Neural crest cell (in vitro differentiated cells): ENCODE results near the gene FAM217B. TPM values are rescaled to one million over a fixed set of nuclear protein-coding genes. Genes with fewer than 3 reads are reported as not detected.
A peak's percentile ranks its signal among the peaks of the same experiment; 100 is the strongest.

Experiments used
- DNase-seq: peaks from one replicate; pipeline ENCODE4 v3.0.0; 2021; ENCODE audit warnings: low read depth, mixed read lengths, low spot score
- H3K27ac Mint-ChIP-seq: one replicate; pipeline ENCODE4 v1.8.0; 2021; ENCODE audit warnings: mild to moderate bottlenecking, mixed read lengths; ENCODE audit not compliant: unreplicated experiment
- H3K27me3 Mint-ChIP-seq: 2 replicates; pipeline ENCODE4 v1.8.0; 2021; ENCODE audit warnings: low read depth, mild to moderate bottlenecking, mixed read lengths
- H3K36me3 Mint-ChIP-seq: 2 replicates; pipeline ENCODE4 v1.8.0; 2021; ENCODE audit warnings: low read depth, mild to moderate bottlenecking, mixed read lengths
- H3K4me1 Mint-ChIP-seq: 2 replicates; pipeline ENCODE4 v1.8.0; 2021; ENCODE audit warnings: mixed read lengths
- H3K4me3 Mint-ChIP-seq: one replicate; pipeline ENCODE4 v1.8.0; 2021; ENCODE audit warnings: mild to moderate bottlenecking, mixed read lengths
- H3K9me3 Mint-ChIP-seq: 2 replicates; pipeline ENCODE4 v1.8.0; 2021; ENCODE audit warnings: mixed read lengths
- CTCF ChIP-seq: fragments of 200-600 bp; sonication (generic); conservative IDR thresholded peaks from 2 replicates; pipeline ENCODE4 v1.5.0; 2021; ENCODE audit warnings: antibody characterized with exemption, mild to moderate bottlenecking
- long read RNA-seq: library from polyadenylated mRNA; unstranded; transcript quantifications from one replicate; pipeline ENCODE4 v2.0.0, GENCODE V29; 2020
- total RNA-seq: library from RNA; stranded (reverse); gene quantifications from 2 replicates; pipeline ENCODE4 v1.2.1, GENCODE V29; 2021

The FAM217B gene
- total RNA-seq: 47.9 and 49.9 TPM in 2 replicates
- long read RNA-seq, full-length matches to known transcripts: 15 of 30 reads
- long read RNA-seq, partial matches to known transcripts: 6 of 30 reads
- long read RNA-seq, other reads (novel, unspliced or antisense): 9 of 30 reads

- Mint-ChIP-seq H3K9me3 (no peaks in the 10 kb centered on the region), H3K4me1 (peaks cover 55% of the 10 kb centered on the region), H3K27me3 (no peaks in the 10 kb centered on the region), H3K4me3 (peak within 1 kb of the TSS; percentile 98), H3K36me3 (peaks cover 5% of the 10 kb centered on the region), H3K27ac (peak within 1 kb of the TSS; percentile 99)
- TF ChIP-seq CTCF: peak; percentile 29
- DNase-seq: peak; percentile 89
These were observed at the start of gene FAM217B, which contains the start of gene PPP1R3D for GRCh38 chr20:59940129-59940955. Gene FAM217B, plus strand, starts transcription at chr20:59940389. Its CDS starts 3,555 bp downstream, at chr20:59943944. Gene PPP1R3D, minus strand, starts transcription at chr20:59940305. Its CDS starts 374 bp downstream, at chr20:59939931.

- H3K4me1 Mint-ChIP-seq: no peaks in the 10 kb centered on the region
- no peak overlapping the region for H3K4me3 Mint-ChIP-seq
- peaks cover 7% of the 10 kb centered on the region for H3K36me3 Mint-ChIP-seq
- peaks cover 4% of the 10 kb centered on the region for H3K9me3 Mint-ChIP-seq
- TF ChIP-seq CTCF: no peak
- no peak for DNase-seq
- H3K27ac Mint-ChIP-seq: no peak overlapping the region
- peaks cover 14% of the 10 kb centered on the region for H3K27me3 Mint-ChIP-seq
These were observed 48.6 kb upstream of the FAM217B start for GRCh38 chr20:59891581-59891980.

GRCh38 chr20:59895908-59896307, 44.3 kb upstream of the FAM217B start:
- Mint-ChIP-seq H3K27ac (no peak overlapping the region), H3K27me3 (peaks cover 14% of the 10 kb centered on the region), H3K4me1 (no peaks in the 10 kb centered on the region), H3K36me3 (no peaks in the 10 kb centered on the region), H3K9me3 (no peaks in the 10 kb centered on the region), H3K4me3 (no peak overlapping the region)
- no peak for DNase-seq
- TF ChIP-seq CTCF: no peak

- no peaks in the 10 kb centered on the region for H3K9me3 Mint-ChIP-seq
- H3K27ac Mint-ChIP-seq: no peak overlapping the region
- no peak for DNase-seq
- H3K36me3 Mint-ChIP-seq: peaks cover 2% of the 10 kb centered on the region
- peaks cover 14% of the 10 kb centered on the region for H3K27me3 Mint-ChIP-seq
- H3K4me1 Mint-ChIP-seq: no peaks in the 10 kb centered on the region
- H3K4me3 Mint-ChIP-seq: no peak overlapping the region
- TF ChIP-seq CTCF: no peak
These were observed 37.7 kb upstream of the FAM217B start for GRCh38 chr20:59902470-59902869.

GRCh38 chr20:59903621-59904020, 36.6 kb upstream of the FAM217B start:
- Mint-ChIP-seq H3K4me1 (no peaks in the 10 kb centered on the region), H3K27ac (no peak overlapping the region), H3K36me3 (peaks cover 2% of the 10 kb centered on the region), H3K27me3 (peaks cover 14% of the 10 kb centered on the region), H3K4me3 (no peak overlapping the region), H3K9me3 (no peaks in the 10 kb centered on the region)
- no peak for TF ChIP-seq CTCF
- DNase-seq: no peak
